Measurements from ENCODE around the gene DHCR24. TPM values are rescaled to one million over a fixed set of nuclear protein-coding genes. Genes with fewer than 3 reads are reported as not detected.

The DHCR24 gene
- total and polyA plus RNA-seq, 2 donors (not counting 1 experiment from before 2014, with no cell fraction given) = 5.2 to 13.3 TPM

- no peaks in the 10 kb centered on the region for H3K4me1 ChIP-seq (ENCODE audit: control insufficient read depth in 2 of 2, insufficient read depth in 2 of 2, low read length in 2 of 2)
- DNase-seq (no peak), ATAC-seq (ENCODE audit: low read depth) (no peak)
- WGBS (ENCODE audit: insufficient coverage) = 98% methylated on average over 12 of the region's 13 CpGs
- ChIA-PET POLR2A (no interaction called here), CTCF (interaction anchor here (1.3 to 1.6 kb wide), 2 partner anchors 16 to 22 kb away, joined by 4 read pairs; partner anchors contain the start of gene TTC22)
- H3K9ac ChIP-seq (ENCODE audit: low read length) = no peak overlapping the region
- no peaks in the 10 kb centered on the region for H3K27me3 ChIP-seq (replicated peaks in 1 of 4; ENCODE audit: control extremely low read depth in 1 of 4, control insufficient read depth in 3 of 4, insufficient read depth in 4 of 4, low read length in 3 of 4)
- Mint-ChIP-seq H3K4me3 (no peak overlapping the region), H3K4me1 (no peaks in the 10 kb centered on the region), H3K27me3 (peaks cover 3% of the 10 kb centered on the region), H3K27ac (no peak overlapping the region), H3K9me3 (ENCODE audit: insufficient read depth) (no peaks in the 10 kb centered on the region)
- H3K27ac ChIP-seq (ENCODE audit: low read length in 2 of 2) = no peak overlapping the region
- no peak for TF ChIP-seq EZH2 (IDR thresholded peaks at IDR 0.05; ENCODE audit: borderline replicate concordance, insufficient read depth, low read depth, low read length, poor library complexity, severe bottlenecking)
- TF ChIP-seq, protein P1, sequence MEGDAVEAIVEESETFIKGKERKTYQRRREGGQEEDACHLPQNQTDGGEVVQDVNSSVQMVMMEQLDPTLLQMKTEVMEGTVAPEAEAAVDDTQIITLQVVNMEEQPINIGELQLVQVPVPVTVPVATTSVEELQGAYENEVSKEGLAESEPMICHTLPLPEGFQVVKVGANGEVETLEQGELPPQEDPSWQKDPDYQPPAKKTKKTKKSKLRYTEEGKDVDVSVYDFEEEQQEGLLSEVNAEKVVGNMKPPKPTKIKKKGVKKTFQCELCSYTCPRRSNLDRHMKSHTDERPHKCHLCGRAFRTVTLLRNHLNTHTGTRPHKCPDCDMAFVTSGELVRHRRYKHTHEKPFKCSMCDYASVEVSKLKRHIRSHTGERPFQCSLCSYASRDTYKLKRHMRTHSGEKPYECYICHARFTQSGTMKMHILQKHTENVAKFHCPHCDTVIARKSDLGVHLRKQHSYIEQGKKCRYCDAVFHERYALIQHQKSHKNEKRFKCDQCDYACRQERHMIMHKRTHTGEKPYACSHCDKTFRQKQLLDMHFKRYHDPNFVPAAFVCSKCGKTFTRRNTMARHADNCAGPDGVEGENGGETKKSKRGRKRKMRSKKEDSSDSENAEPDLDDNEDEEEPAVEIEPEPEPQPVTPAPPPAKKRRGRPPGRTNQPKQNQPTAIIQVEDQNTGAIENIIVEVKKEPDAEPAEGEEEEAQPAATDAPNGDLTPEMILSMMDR (IDR thresholded peaks at IDR 0.05) = no peak
- H3K4me2 ChIP-seq (replicated peaks; ENCODE audit: low read depth, low read length, poor library complexity, severe bottlenecking) = no peak overlapping the region
- no peaks in the 10 kb centered on the region for H3K36me3 ChIP-seq (replicated peaks in 1 of 2; ENCODE audit: control extremely low read depth in 1 of 2, control insufficient read depth in 1 of 2, extremely low read depth in 1 of 2, insufficient read depth in 2 of 2, low read length in 1 of 2)
- H3K9me3 ChIP-seq (ENCODE audit: control extremely low read depth in 1 of 3, control insufficient read depth in 2 of 3, insufficient read depth in 1 of 3, low read length in 2 of 3) = no peaks in the 10 kb centered on the region
- H3K79me2 ChIP-seq (ENCODE audit: control insufficient read depth, insufficient read depth, low read length) = no peaks in the 10 kb centered on the region
- no peak overlapping the region for H2AFZ ChIP-seq (ENCODE audit: insufficient read depth, low read depth, low read length, poor library complexity, severe bottlenecking)
- H3K4me3 ChIP-seq (ENCODE audit: control extremely low read depth in 1 of 5, extremely low read depth in 1 of 5, insufficient read depth in 1 of 5, low read depth in 2 of 5, low read length in 4 of 5) = no peak overlapping the region
- H4K20me1 ChIP-seq (ENCODE audit: control insufficient read depth, insufficient read depth, low read length, poor library complexity, severe bottlenecking) = no peaks in the 10 kb centered on the region
- intact Hi-C loops (cut with micrococcal nuclease) = no loop called here
These were observed 70.0 kb downstream of the DHCR24 start for GRCh38 chr1:54816951-54817350.

GRCh38 chr1:54816130-54816529 lies 70.9 kb downstream of the DHCR24 start:
- ATAC-seq (ENCODE audit: low read depth) (no peak), DNase-seq (no peak)
- Mint-ChIP-seq H3K9me3 (ENCODE audit: insufficient read depth) (no peaks in the 10 kb centered on the region), H3K4me1 (no peaks in the 10 kb centered on the region), H3K27me3 (peaks cover 2% of the 10 kb centered on the region), H3K4me3 (no peak overlapping the region), H3K27ac (no peak overlapping the region)
- CTCF ChIA-PET = interaction anchor here (1.2 kb wide), 1 partner anchor 15 kb away, joined by 4 read pairs; the partner anchor contains the start of gene TTC22
- no peaks in the 10 kb centered on the region for H3K9me3 ChIP-seq (ENCODE audit: control extremely low read depth in 1 of 3, control insufficient read depth in 2 of 3, insufficient read depth in 1 of 3, low read length in 2 of 3)
- no peaks in the 10 kb centered on the region for H3K79me2 ChIP-seq (ENCODE audit: control insufficient read depth, insufficient read depth, low read length)
- no peak overlapping the region for H3K27ac ChIP-seq (ENCODE audit: low read length in 2 of 2)
- no peaks in the 10 kb centered on the region for H4K20me1 ChIP-seq (ENCODE audit: control insufficient read depth, insufficient read depth, low read length, poor library complexity, severe bottlenecking)
- no peak overlapping the region for H2AFZ ChIP-seq (ENCODE audit: insufficient read depth, low read depth, low read length, poor library complexity, severe bottlenecking)
- no peaks in the 10 kb centered on the region for H3K27me3 ChIP-seq (replicated peaks in 1 of 4; ENCODE audit: control extremely low read depth in 1 of 4, control insufficient read depth in 3 of 4, insufficient read depth in 4 of 4, low read length in 3 of 4)
- no peaks in the 10 kb centered on the region for H3K36me3 ChIP-seq (replicated peaks in 1 of 2; ENCODE audit: control extremely low read depth in 1 of 2, control insufficient read depth in 1 of 2, extremely low read depth in 1 of 2, insufficient read depth in 2 of 2, low read length in 1 of 2)
- H3K4me2 ChIP-seq (replicated peaks; ENCODE audit: low read depth, low read length, poor library complexity, severe bottlenecking) = no peak overlapping the region
- TF ChIP-seq, protein P1 (IDR thresholded peaks at IDR 0.05) = no peak
- TF ChIP-seq EZH2 (IDR thresholded peaks at IDR 0.05; ENCODE audit: borderline replicate concordance, insufficient read depth, low read depth, low read length, poor library complexity, severe bottlenecking) = no peak
- H3K4me3 ChIP-seq (ENCODE audit: control extremely low read depth in 1 of 5, extremely low read depth in 1 of 5, insufficient read depth in 1 of 5, low read depth in 2 of 5, low read length in 4 of 5) = no peak overlapping the region
- WGBS (ENCODE audit: insufficient coverage) = 78% methylated on average over 6 of the region's 6 CpGs
- intact Hi-C loops (cut with micrococcal nuclease) = no loop called here
- POLR2A ChIA-PET = no interaction called here
- no peak overlapping the region for H3K9ac ChIP-seq (ENCODE audit: low read length)
- H3K4me1 ChIP-seq (ENCODE audit: control insufficient read depth in 2 of 2, insufficient read depth in 2 of 2, low read length in 2 of 2) = no peaks in the 10 kb centered on the region
